Measurements from ENCODE around the gene UACA. TPM values are rescaled to one million over a fixed set of nuclear protein-coding genes. Genes with fewer than 3 reads are reported as not detected.
A peak's percentile ranks its signal among the peaks of the same experiment; 100 is the strongest.

The UACA gene
- polyA plus RNA-seq, 1 donor (not counting 4 experiments of a cell fraction or from before 2014, with no cell fraction given): 26.6 TPM

DNA sequence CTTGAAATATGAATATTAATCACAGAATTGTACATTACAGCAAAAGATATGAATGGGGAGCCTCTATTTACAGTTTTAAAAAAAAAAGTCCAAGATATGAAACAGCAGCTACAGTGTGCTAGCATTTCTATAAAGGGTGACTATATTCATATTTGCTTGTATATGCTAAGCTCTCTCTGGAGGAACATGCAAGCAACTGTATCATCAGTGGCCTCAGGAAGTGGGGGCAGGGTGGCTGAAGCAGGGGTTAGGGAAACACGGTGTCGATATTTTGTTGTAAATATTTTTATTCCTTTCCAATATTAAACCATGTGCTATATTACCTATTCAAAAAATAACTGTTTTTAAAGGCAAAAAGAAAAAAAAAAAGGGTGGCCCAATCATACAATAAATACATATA, 2.3 kb downstream of the UACA start:
- Histone ChIP-seq H2AFZ (ENCODE audit: control insufficient read depth, low read length) (no peak overlapping the region), H3K27me3 (ENCODE audit: control insufficient read depth, extremely low read depth, insufficient read depth, low read length) (no peaks in the 10 kb centered on the region), H3K4me1 (ENCODE audit: control insufficient read depth, extremely low read depth, insufficient read depth, low read length) (peaks cover 15% of the 10 kb centered on the region), H4K20me1 (ENCODE audit: control insufficient read depth, extremely low read depth, insufficient read depth, low read length) (no peaks in the 10 kb centered on the region), H3K9ac (ENCODE audit: control insufficient read depth, extremely low read depth, insufficient read depth, low read length) (no peak overlapping the region), H3K4me3 (ENCODE audit: control insufficient read depth in 2 of 3, extremely low read depth in 1 of 3, insufficient read depth in 2 of 3, low read depth in 1 of 3, low read length in 3 of 3) (no peak overlapping the region), H3K36me3 (ENCODE audit: control insufficient read depth in 2 of 2, extremely low read depth in 1 of 2, insufficient read depth in 2 of 2, low read length in 2 of 2) (no peaks in the 10 kb centered on the region), H3K9me3 (ENCODE audit: control insufficient read depth, low read depth, low read length) (no peaks in the 10 kb centered on the region), H3K27ac (ENCODE audit: control insufficient read depth, insufficient read depth, low read length) (no peak overlapping the region), H3K79me2 (ENCODE audit: control insufficient read depth, insufficient read depth, low read length) (peaks cover 32% of the 10 kb centered on the region), H3K4me2 (ENCODE audit: control insufficient read depth, extremely low read depth, insufficient read depth, low read depth, low read length) (peak overlapping the region; percentile 25), H3K9me1 (ENCODE audit: control insufficient read depth, extremely low read depth, insufficient read depth, low read length) (no peaks in the 10 kb centered on the region)
- TF ChIP-seq, protein P1, sequence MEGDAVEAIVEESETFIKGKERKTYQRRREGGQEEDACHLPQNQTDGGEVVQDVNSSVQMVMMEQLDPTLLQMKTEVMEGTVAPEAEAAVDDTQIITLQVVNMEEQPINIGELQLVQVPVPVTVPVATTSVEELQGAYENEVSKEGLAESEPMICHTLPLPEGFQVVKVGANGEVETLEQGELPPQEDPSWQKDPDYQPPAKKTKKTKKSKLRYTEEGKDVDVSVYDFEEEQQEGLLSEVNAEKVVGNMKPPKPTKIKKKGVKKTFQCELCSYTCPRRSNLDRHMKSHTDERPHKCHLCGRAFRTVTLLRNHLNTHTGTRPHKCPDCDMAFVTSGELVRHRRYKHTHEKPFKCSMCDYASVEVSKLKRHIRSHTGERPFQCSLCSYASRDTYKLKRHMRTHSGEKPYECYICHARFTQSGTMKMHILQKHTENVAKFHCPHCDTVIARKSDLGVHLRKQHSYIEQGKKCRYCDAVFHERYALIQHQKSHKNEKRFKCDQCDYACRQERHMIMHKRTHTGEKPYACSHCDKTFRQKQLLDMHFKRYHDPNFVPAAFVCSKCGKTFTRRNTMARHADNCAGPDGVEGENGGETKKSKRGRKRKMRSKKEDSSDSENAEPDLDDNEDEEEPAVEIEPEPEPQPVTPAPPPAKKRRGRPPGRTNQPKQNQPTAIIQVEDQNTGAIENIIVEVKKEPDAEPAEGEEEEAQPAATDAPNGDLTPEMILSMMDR (optimal IDR thresholded peaks at IDR 0.05 in 1 of 3, IDR thresholded peaks at IDR 0.05 in 1 of 3, conservative IDR thresholded peaks at IDR 0.05 in 1 of 3; ENCODE audit: extremely low read depth in 1 of 3, insufficient read depth in 2 of 3, low read length in 3 of 3): no peak
- no peak for TF ChIP-seq EZH2 (IDR thresholded peaks at IDR 0.05; ENCODE audit: low read length)
- DNase-seq (ENCODE audit: low read depth, low spot score) (no peak), FAIRE-seq (no peak)
- dilution Hi-C loops (cut with MboI; ENCODE audit: extremely low pct_ligation_motif_present, low sequenced_read_pairs): no loop called here

DNA sequence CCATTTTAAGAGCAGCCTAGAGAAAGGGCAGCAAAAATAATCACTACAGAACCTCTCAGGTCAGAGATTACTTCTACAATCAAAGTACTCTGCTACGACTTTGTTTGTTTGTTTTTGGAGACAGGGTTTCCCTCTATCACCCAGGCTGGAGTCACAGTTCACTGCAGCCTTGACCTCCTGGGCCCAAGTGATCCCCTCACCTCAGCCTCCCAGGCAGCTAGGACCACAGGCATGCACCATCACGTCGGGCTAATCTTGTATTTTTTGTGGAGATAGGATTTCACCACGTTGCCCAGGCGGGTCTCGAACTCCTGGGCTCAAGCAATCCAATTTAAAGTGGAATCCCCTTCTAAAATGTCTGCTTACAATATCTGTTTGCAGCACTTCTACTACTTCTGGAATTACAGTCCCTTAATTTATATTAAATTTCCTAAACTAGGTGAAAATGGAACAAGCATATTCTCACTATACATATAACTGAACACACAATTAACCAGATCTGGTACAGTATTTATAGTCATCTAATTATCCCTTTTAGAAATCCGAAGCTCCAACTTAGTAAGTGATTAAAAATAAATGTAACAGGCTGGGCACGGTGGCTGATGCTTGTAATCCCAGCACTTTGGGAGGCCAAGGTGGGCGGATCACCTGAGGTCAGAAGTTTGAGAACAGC, 4.4 kb downstream of the UACA start:
- FAIRE-seq (no peak), DNase-seq (ENCODE audit: low read depth, low spot score) (no peak)
- no peak overlapping the region for H2AFZ ChIP-seq (ENCODE audit: control insufficient read depth, low read length)
- no peaks in the 10 kb centered on the region for H3K36me3 ChIP-seq (ENCODE audit: control insufficient read depth in 2 of 2, extremely low read depth in 1 of 2, insufficient read depth in 2 of 2, low read length in 2 of 2)
- peaks cover 37% of the 10 kb centered on the region for H3K79me2 ChIP-seq (ENCODE audit: control insufficient read depth, insufficient read depth, low read length)
- no peak overlapping the region for H3K9ac ChIP-seq (ENCODE audit: control insufficient read depth, extremely low read depth, insufficient read depth, low read length)
- no peaks in the 10 kb centered on the region for H3K27me3 ChIP-seq (ENCODE audit: control insufficient read depth, extremely low read depth, insufficient read depth, low read length)
- H3K27ac ChIP-seq (ENCODE audit: control insufficient read depth, insufficient read depth, low read length): no peak overlapping the region
- H3K4me2 ChIP-seq (ENCODE audit: control insufficient read depth, extremely low read depth, insufficient read depth, low read depth, low read length): no peak overlapping the region
- H3K4me1 ChIP-seq (ENCODE audit: control insufficient read depth, extremely low read depth, insufficient read depth, low read length): peaks cover 6% of the 10 kb centered on the region
- no peak for TF ChIP-seq EZH2 (IDR thresholded peaks at IDR 0.05; ENCODE audit: low read length)
- TF ChIP-seq, protein P1 (optimal IDR thresholded peaks at IDR 0.05 in 1 of 3, IDR thresholded peaks at IDR 0.05 in 1 of 3, conservative IDR thresholded peaks at IDR 0.05 in 1 of 3; ENCODE audit: extremely low read depth in 1 of 3, insufficient read depth in 2 of 3, low read length in 3 of 3): no peak
- dilution Hi-C loops (cut with MboI; ENCODE audit: extremely low pct_ligation_motif_present, low sequenced_read_pairs): no loop called here
- H3K4me3 ChIP-seq (ENCODE audit: control insufficient read depth in 2 of 3, extremely low read depth in 1 of 3, insufficient read depth in 2 of 3, low read depth in 1 of 3, low read length in 3 of 3): no peak overlapping the region
- H3K9me3 ChIP-seq (ENCODE audit: control insufficient read depth, low read depth, low read length): no peaks in the 10 kb centered on the region
- H3K9me1 ChIP-seq (ENCODE audit: control insufficient read depth, extremely low read depth, insufficient read depth, low read length): no peaks in the 10 kb centered on the region
- H4K20me1 ChIP-seq (ENCODE audit: control insufficient read depth, extremely low read depth, insufficient read depth, low read length): no peaks in the 10 kb centered on the region
